ENCODE results near the gene CD276. TPM values are rescaled to one million over a fixed set of nuclear protein-coding genes. Genes with fewer than 3 reads are reported as not detected.

Gene CD276
- total RNA-seq, 1 experiment from 2014 or later = 133 TPM

GRCh38 chr15:73744293-73744692 lies 60.1 kb downstream of the CD276 start:
- Mint-ChIP-seq H3K4me1 (peaks cover 37 to 48% of the 10 kb centered on the region in 2 experiments), H3K27ac (no peak overlapping the region; a peak in 1 of 7 replicates), H3K36me3 (ENCODE audit: insufficient read depth in 1 of 3, low read depth in 3 of 3) (no peaks in the 10 kb centered on the region; a peak in 1 of 7 replicates), H3K27me3 (ENCODE audit: low read depth) (peaks cover 4% of the 10 kb centered on the region), H3K4me3 (no peak overlapping the region), H3K9me3 (no peaks in the 10 kb centered on the region; a peak in 1 of 5 replicates)
- Histone ChIP-seq H3K27ac (ENCODE audit: insufficient read length, low read depth, low read length) (no peak overlapping the region), H2AK5ac (ENCODE audit: insufficient read length, low read length) (no peak overlapping the region), H3K4me1 (ENCODE audit: insufficient read depth, low read length) (peaks cover 5% of the 10 kb centered on the region), H3K79me1 (ENCODE audit: insufficient read depth, low read depth, low read length, poor library complexity, severe bottlenecking) (no peaks in the 10 kb centered on the region), H2BK120ac (ENCODE audit: low read depth, low read length, poor library complexity, severe bottlenecking) (no peak overlapping the region), H3K4ac (ENCODE audit: low read depth, low read length) (no peak overlapping the region), H2BK20ac (ENCODE audit: low read depth, low read length, poor library complexity, severe bottlenecking) (no peak overlapping the region), H3K23me2 (ENCODE audit: insufficient read length, low read depth, low read length, poor library complexity, severe bottlenecking) (no peaks in the 10 kb centered on the region), H3K56ac (ENCODE audit: insufficient read length, low read depth, low read length) (no peak overlapping the region), H3K4me2 (ENCODE audit: insufficient read depth, insufficient read length, low read length) (no peak overlapping the region), H3K9ac (ENCODE audit: extremely low read depth, insufficient read length, low read length) (no peak overlapping the region), H3K79me2 (ENCODE audit: insufficient read depth, low read length) (no peaks in the 10 kb centered on the region), H3K18ac (ENCODE audit: insufficient read length, low read depth, low read length) (no peak overlapping the region), H3K9me3 (ENCODE audit: control insufficient read depth, low read depth, low read length) (no peaks in the 10 kb centered on the region), H3K27me3 (ENCODE audit: insufficient read depth, low read length) (no peaks in the 10 kb centered on the region), H2AFZ (ENCODE audit: low read length) (no peak overlapping the region), H4K91ac (ENCODE audit: insufficient read length, low read depth, low read length) (no peak overlapping the region), H3K23ac (ENCODE audit: insufficient read length, low read depth, low read length) (no peak overlapping the region), H3K14ac (ENCODE audit: insufficient read depth, low read length) (no peak overlapping the region), H4K5ac (ENCODE audit: insufficient read length, low read depth, low read length) (no peak overlapping the region), H2BK5ac (ENCODE audit: insufficient read length, low read length) (no peak overlapping the region), H4K8ac (replicated peaks; ENCODE audit: insufficient read length, low read depth, low read length) (no peak overlapping the region), H3T11ph (ENCODE audit: low read length) (no peak overlapping the region), H2BK12ac (ENCODE audit: insufficient read length, low read depth, low read length) (no peak overlapping the region), H4K20me1 (ENCODE audit: control insufficient read depth, insufficient read depth, insufficient read length) (no peaks in the 10 kb centered on the region), H2BK15ac (ENCODE audit: low read depth, low read length) (no peak overlapping the region)
- WGBS (ENCODE audit: extremely low coverage, insufficient read length, low lambda C conversion rate) = no CpG with 5 or more reads among the region's 1 CpG
- peak; percentile 57 for DNase-seq
- TF ChIP-seq CTCF (conservative IDR thresholded peaks at IDR 0.05) = no peak
